ENCODE data around the gene TMEM126A.

Gene TMEM126A

DNA sequence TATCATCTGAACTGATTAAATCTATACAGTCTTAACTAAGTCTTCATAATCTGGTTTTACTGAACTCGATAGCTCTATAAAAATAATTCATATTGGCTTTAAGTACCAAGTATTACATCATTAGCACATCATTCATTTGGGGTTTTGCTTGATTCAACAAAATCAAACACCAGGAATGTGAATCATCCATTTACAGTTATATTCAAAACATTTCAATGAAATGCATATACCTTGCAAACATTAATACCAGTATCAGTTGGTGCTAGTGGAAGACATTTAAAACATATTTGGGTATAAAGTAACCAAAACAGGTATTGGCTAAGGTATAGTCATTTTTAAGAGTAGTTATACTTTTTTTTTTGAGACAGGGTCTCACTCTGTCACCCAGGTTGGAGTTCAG is 50.4 kb downstream of the TMEM126A start:
- DNase-seq = no peak

DNA sequence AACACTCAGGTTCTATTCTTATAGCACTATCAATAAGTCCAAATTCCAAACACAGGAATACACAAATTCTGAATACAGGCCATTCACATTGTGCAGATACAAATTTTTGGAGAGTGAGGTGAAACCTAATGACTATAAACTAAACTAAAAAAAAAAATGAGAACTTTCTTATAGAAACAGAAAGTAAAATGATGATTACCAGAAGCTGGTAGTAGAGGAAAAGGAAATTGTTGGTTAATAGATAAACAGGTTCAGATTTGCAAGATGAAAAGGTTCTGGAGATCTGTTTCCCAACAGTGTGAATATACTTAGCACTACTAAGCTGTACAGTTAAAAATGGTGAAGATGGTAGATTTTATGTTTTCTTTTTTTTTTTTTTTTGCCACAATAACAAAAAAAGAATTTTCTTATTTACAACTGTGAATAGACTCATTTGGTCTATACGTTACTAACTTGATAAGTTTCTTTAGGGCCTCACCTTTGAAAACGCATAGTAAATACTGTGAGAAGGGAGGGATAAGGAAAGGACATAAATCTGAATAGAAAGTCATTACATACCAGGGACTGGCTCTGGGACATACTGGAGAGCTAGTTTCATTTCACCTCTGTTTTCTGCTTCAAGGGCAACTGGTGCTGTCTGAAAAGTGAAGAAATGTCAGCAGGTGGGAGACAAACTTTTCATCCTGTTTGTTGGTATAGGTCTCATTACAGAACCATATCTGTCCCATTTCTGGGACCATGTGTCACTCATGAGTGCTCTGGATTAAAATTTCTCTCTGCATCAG is 52.4 kb downstream of the TMEM126A start:
- no peak for DNase-seq

DNA sequence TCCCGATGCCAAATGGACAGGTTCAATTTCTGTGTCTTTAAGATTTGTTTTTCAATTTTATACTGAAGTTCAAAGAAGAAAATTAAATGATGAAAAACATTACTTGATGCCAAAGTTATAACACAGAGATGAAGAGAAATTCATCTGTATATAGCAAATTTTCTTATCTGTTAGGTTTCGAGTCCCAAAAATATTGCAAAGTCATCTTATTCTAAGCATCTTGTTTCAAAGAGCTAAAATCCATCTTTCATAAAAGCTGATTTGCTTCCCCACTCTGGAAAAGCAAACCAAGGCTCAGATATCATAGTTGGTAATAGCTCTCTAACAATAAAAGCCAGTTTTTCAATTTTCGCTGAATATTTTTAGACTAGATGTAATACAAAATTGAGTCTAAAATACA is 57.2 kb downstream of the TMEM126A start:
- no peak for DNase-seq

GRCh38 chr11:85705800-85706199 is 58.0 kb downstream of the TMEM126A start:
- DNase-seq = no peak
